GM19035 (cell line): Measurements from ENCODE around the gene TTLL13.
"Not testable (repeated sequence)": the region's sequence is repeated elsewhere in the genome, so short reads cannot be mapped to it uniquely, and the experiment has no call there.

Source experiments
- ATAC-seq: cut with Tn5 transposase; IDR thresholded peaks from one replicate; pipeline ENCODE4 v1.9.1; 2021; ENCODE audit not compliant: unreplicated experiment

Gene TTLL13

DNA sequence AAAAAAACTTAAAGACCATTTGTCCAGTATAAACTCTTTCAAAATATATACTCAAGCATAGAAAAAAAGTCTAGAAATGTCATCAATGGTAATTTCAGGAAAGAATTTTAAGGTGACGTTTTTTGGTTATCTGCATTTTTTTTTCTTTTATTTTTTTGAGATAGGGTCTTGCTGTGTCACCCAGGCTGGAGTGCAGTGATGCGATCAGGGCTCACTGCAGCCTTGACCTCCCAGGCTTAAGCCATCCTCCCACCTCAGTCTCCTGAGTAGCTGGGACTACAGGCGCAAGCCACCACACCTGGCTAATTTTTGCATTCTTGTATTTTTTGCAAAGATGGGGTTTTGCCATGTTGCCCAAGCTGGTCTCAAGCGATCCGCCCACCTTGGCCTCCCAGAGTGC, 31.4 kb downstream of the TTLL13 start:
- not testable (repeated sequence) for ATAC-seq

- not testable (repeated sequence) for ATAC-seq
Measured at GRCh38 chr15:90281637-90282036, 32.3 kb downstream of the TTLL13 start.

DNA sequence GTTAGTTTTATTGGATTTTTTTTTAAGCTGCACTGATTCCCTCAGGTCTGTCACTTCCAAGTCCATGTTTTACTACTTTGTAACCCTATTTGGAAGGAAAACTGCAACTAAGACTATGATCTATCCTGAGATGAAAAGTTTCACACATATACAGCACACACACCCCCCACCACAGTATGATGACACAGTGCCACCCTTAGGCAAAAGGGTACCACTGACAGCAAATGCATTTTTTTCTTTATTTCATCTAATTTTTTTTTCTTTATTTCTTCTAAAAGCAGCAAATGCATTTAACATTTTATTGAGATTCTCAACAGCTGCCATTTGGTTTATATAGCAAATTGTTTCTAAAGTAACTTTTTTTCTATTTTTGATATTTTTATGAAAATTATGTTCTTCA, 37.3 kb downstream of the TTLL13 start:
- no peak for ATAC-seq

DNA sequence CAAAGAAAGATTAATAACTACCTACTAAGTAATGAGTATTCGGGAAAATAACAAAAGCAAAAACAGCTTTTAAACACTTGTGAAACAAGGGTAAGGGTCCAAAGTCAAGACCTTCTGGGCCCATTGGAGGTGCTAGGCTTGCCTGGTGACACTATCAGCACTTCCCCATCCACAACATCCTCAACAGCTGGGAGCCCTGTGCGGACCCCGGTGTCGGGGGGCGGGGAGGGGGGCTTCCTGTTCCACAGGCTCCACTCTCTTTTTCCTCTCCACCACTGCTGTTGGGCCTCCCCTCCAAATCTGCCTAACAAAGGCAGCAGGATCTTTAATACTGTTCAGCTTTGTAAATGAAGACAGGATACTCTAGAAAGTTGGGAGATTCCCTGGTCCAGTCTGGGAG, 37.7 kb downstream of the TTLL13 start:
- ATAC-seq, result no peak

- ATAC-seq, result no peak
Measured at GRCh38 chr15:90287946-90288345, 38.6 kb downstream of the TTLL13 start.

DNA sequence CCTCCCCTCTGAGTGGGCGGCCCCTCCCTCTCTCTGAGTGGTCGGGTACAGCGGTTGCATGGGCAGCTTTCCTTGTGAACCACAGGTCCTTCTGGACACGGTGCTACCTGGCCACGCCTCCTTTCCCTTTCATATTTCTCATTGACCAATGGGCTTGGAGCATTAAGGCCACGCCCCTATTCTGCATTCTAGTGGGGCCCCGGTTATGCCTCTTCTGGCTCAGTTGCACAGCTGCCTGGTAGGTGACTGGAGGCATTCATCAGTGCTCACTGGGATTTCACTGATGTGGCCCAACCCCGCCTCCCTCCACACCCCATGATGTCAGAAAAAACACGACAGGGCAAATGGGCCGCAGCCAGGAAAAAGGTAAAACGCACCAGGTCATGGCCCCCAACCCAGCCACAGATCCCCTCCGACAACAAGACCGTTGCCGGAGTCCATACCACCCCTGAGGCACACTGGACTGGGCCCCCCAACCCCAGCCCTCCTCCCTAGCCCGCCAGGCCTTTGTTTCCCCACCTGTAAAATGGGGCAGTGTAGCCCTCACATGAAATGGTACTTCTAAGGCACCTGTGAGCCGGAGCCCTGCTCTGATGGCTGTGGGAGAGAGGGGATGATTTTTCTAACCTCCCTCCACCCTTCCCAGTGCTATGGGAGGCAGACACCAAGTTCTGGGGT, 42.5 kb downstream of the TTLL13 start:
- no peak for ATAC-seq

DNA sequence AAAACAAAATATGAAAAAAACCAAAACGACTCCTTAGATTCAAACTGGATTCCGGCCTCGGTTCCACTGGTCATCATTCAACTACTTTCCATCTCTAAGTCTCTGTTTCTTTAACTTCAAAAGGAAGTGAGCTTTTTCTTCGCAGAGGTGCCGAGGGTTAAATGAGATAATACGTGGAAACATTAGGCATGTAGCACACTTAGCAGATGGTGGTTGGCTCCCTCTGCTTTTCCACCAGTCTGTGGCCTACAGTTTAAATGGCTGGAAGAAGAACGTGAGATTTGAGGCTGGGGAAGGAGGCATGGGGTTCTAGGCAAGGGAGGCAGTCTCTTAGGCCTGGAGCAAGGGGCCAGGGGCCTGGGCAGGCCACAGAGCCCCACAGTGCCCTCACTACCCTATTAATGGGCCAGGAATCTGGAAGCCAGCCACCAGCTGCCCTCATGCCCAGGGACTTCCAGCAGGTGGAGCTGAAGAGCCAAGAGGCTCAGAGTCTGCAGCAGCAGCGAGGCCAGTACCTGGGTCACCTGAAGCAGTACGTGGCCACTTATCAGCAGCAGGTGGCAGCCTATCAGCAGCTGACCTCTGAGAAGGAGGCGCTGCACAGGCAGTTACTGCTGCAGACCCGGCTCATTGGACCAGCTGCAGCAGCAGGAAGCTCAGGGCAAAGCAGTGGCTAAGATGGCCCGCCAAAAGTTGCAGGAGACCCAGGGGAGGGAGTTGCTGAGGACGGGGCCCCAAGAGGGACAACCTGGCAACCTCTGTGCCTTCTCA, 43.9 kb downstream of the TTLL13 start:
- not testable (repeated sequence) for ATAC-seq

DNA sequence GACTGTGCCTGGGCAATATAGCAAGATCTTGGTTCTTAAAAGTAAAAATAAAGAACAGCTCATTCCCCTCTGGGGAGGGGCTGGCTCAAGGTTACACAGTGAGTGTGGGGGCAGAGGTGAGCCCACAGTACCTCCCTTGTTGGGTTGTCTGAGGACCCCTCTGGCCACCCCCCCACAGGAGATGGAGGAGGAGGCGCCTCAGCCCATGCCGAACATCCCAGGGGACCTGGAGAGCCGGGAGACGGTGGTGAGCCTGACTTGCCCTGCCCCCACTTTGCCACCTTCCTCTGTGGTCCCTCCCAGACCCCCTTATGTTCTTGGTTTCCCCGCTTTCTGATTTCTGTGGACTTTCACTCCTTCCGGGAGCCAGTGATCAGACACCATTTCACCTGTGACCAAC, 44.8 kb downstream of the TTLL13 start:
- no peak for ATAC-seq

- no peak for ATAC-seq
Measured at GRCh38 chr15:90294601-90295269, 45.4 kb downstream of the TTLL13 start.

- ATAC-seq, result no peak
Measured at GRCh38 chr15:90295270-90295648, 45.9 kb downstream of the TTLL13 start.

DNA sequence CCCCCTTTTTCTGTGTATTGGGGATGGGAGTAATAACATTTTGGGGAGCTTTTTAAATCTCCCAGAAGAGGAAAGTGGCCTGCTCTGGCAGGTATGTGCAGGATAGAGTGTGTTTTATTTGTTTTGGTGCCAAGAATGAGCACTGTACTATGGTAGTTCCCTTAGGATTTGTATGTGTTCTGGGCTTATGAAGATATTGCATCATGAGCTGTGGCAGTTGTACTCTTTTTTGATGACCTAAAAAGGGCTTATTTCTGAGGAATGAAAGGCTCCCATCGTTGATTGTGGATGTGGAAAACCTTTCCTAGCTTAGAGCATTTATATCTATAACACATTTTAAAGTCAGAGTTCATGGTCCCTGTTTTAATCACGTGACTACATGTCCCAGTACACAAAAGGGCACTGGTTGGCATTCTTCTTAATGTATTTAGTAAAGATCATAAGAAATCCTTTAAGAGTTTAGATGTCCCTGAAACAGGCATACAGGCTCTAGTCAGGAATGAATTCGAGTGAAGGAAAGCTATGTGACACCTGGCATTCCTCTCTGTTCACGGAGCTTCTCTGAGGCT, 47.0 kb downstream of the TTLL13 start:
- ATAC-seq, result not testable (repeated sequence)

- no peak for ATAC-seq
Measured at GRCh38 chr15:90297021-90297420, 47.7 kb downstream of the TTLL13 start.

DNA sequence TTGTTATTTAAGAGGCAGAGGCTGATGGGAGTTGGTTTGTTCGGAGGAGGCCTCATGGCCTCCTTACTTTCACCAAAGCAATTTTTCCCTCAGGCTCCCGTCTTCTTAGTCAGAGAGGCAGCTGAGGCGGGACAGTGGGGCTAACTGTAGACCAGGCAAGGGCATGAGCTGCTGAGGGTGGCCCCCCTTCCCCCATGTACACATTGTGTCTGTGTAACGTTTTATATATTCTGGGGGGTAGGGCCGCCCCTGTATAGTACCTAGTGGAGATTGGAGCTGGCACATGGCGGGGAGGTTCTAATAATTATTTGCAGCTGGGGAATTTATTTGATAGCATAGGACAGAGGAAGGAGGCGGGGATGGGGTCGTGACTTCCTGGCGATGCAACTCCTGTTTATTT, 51.2 kb downstream of the TTLL13 start:
- no peak for ATAC-seq

GRCh38 chr15:90300988-90301706, 51.8 kb downstream of the TTLL13 start:
- ATAC-seq, result no peak

DNA sequence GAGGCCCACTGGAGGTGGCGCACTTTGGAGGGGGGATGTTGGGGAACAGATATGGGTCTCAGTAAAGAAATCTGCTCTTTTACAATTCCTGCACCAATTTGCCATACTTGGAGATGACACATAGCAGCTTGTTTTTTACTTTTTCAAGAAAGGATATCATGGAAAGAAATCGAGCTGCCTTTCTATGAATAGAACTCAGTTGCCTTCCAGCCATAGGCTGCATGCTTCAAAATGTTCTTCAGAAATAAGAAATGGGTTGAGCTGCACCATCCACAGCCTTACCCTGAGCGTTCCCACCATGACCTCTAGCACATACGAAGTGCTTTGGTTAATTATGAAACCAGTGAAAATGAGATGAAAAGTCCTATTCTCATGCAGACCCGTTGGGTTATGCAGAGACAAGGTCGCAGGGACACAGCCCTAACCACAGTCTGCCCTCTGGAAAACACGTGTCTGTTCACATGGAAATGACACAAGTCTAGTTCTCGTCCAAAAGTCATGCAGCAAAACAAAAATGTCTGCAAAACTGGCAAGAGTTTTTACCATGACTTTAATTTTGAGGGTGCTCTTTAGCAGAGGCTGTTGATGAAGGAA, 52.4 kb downstream of the TTLL13 start:
- ATAC-seq, result no peak

GRCh38 chr15:90305355-90305754, 56.0 kb downstream of the TTLL13 start:
- not testable (repeated sequence) for ATAC-seq

DNA sequence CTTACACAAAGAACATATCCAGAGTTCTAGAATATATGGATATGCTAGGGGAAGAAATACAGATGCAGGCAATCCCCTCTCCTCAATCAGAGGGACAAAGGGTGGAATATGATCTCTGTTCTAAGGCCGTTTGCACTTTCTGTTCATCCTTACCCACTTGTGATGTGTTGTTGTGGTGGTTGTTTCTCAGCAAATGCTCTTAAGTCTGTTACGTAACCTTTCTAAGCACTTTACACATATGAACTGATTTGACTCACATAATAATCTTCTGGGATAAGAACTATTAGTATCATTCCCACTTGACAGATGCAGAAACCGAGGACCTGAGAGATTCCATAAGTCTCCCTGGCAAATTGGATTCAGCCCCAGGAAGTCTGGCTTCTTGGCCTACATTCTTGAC, 56.6 kb downstream of the TTLL13 start:
- no peak for ATAC-seq

GRCh38 chr15:90306560-90306959, 57.2 kb downstream of the TTLL13 start:
- ATAC-seq, result peak; percentile 87

GRCh38 chr15:90307661-90308060, 58.3 kb downstream of the TTLL13 start:
- ATAC-seq, result no peak

GRCh38 chr15:90309020-90309419, 59.7 kb downstream of the TTLL13 start:
- ATAC-seq, result no peak
